HG02870 (cell line): ENCODE measurements around the gene TEX2.
A peak's percentile ranks its signal among the peaks of the same experiment; 100 is the strongest.

ENCODE experiments used
- ATAC-seq: cut with Tn5 transposase; IDR thresholded peaks from one replicate; pipeline ENCODE4 v1.9.1; 2021; ENCODE audit warnings: mild to moderate bottlenecking, moderate library complexity; ENCODE audit not compliant: unreplicated experiment

Gene TEX2

DNA sequence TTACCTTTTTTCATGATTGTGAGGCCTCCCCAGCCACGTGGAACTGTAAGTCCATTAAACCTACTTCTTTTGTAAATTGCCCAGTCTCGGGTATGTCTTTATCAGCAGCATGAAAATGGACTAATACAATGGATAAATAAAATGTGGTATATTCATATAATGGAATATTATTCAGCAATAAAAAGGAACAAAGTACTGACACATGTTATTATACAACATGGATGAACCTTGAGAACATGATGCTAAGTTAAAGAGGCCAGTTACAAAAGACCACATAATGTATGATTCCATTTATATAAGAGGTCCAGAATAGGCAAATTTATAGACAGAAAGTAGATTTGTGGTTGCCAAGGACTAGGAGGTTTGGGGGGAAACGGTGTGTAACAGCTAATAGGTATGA lies 138.5 kb downstream of the TEX2 start:
- no peak for ATAC-seq

DNA sequence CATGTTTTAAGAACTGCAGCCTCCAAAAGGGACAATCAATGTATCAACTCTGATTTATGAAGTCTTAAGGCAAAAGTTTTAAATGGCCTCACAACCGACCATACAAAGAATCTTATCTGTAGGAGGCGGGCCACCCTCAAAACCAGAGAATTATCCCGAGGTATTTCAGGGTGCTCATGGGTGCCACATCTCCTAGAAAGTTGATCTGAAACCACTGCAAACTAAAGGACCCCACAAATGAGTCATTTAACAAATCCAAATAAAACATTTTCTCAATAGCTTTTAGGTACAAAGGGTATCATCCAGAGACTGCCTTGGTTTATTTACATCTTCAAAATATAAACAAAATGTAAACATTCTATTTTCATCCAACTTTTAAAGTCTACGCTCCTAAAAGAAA lies 139.9 kb downstream of the TEX2 start:
- no peak for ATAC-seq

DNA sequence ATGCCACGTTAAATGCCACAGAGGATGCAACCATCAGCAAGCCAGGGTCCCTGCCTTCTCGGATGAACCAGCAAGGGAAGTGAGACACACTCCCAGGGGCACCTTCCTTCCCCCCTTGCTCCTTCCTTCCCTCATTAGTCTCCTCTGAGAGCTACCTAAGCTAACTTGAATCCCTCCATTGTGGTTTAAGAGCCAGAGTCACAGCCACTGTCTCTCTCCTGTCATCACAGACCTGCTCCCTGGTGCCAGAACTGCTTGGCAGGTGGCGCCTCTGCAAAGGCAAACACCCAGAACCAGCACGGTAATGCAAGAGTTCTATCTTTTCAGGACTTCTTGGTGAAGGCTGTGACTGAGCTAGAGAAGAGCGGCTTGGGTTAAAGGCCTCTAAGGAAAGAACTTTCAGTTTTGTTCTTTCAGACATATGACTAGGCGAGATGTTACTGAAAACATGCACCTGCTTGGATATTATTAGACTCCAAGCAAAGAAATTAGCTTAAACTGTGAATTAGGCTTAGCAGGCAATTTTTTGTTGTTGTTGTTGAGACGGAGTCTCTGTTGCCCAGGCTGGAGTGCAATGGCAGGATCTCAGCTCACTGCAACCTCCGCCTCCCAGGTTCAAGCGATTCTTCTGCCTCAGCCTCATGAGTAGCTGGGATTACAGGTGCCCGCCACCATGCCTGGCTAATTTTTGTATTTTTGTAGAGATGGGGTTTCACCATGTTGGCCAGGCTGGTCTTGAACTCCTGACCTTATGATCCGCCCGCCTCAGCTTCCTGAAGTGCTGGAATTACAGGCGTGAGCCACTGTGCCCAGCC lies 141.9 kb downstream of the TEX2 start:
- ATAC-seq = peak; percentile 74

DNA sequence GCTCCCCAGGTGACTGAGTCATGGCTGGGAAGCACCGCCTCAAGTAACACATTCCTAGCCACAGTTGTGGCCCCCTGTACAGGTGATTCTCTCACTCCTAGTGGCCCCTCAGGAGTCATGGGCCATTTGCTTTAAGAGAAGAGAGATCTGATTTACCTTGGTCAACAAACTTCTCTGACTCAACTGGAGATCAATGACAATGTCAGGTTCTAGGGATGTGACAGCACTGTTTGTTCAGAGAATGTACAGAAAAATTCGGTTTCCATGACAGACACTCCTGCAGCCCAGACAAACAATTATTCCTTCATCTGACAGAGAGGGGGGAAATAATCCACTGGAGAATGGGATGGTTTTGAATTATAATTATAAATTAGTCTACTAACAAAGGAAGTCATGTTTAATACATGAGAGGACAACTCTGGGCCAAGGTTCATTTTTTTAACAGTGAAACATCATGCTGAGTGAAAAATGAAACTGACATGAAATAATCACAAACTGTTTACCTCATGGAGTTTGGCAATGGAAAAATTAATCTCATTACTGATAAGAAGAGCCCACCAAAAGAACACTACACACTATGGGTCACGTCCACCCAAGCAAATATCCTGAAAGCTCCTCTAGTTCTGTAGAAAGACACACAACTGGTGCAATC lies 142.8 kb downstream of the TEX2 start:
- no peak for ATAC-seq

DNA sequence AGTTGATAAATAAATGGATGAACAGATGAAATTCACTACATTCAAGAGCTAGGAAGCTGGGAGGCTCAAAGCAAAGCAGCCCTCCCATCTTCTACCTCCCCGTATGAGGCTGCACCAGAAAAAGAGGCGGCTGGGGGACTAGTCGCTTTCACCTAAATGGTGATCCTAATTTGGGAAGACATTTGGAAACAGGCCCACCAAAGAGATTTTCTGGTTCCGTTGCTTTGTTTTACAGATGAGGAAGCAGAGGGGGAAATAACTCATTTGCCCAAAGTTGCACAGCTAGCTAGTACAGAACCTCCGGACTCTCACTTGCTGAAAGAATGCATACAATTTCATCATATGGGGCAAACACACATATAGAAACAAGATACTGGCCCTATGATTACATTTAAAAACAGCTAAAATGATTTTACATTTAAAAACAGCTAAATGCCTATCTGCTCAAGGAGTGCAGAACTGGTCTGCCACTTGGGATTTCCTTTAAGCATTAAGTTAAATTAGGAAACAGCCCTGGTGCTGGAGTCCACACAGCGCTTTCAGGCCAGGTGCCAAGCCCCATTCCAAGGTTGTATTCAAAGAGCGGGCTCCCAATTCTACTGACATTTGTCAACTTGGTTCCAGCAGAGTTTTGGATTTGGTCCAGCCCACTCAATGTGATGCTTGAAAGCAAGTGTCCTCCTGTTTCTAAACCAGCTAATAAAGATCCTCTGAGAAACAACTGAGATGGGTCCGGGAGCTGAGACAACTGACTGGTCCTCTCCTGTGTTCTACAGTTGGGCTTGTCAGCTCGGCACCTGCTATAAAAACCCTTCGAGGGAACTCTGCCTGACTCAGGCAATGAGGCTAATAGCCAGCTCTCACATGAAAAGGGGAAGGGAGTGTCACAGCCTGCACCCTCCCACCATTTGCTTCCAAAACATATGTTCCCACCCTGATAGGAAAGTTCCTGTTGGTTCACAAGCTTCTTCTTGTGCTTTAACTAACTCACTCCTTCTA lies 144.8 kb downstream of the TEX2 start:
- no peak for ATAC-seq

DNA sequence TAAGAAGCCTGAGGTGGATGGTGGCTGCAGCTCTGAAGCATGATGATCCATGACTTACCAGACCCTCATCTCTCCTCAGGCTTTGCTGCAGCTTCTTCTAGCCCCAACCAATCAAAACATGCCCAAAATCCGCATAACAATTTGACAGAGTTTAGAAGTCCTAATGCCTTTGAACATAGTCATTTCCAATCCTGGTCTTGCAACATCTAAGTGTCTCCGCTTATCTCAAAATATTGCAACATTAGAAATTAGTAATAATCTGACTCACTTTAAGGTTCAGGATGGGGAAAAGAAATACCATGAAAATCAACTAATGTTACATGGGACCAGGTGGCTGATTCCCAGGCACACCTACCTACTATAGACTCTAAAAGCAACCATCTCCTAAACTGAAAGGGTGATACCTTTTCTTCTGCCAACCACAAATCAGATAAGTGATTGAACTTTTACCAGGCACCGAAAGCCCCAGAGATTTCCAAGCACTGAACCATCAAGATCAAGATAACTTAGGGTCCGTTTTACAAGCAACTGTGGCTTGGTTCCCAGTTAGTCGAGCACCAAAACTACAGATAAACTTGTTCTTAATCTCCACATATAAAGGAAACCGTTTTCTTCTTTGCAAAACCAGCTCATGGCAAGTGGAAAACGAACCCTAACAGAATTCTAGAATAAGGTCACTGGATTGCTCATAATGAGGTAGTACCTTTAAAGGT lies 147.1 kb downstream of the TEX2 start:
- no peak for ATAC-seq

DNA sequence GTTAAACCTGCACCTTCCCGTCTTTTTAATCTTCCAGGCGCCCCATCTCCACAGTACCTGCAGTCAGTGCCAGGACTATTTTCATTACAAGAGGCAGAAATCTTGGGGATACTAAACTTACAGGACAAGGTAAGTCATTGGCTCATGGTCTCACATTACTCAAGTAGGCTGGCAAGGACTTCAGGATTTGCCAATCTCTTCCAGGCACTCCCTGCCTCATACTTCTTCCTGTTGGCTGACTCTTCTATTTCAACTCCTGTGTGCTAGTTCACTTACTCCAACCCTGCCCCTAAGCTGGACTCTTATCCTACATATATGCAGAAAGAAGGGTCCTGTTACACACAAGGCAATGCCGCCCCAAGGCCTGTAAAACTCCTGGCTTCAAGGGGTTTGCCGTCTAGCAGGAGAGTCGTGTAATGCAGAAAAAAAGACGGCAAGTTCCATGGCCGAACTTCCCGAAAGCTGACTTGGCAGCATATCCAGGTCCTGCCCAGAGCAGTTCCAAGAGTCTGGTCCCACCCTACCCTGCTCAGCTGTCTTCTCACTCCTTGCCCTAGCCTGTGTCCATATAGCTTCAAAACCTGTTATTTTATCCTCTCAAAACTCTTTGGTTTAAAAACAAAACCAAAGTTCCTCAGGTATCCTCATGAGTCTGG lies 147.9 kb downstream of the TEX2 start:
- ATAC-seq = no peak

DNA sequence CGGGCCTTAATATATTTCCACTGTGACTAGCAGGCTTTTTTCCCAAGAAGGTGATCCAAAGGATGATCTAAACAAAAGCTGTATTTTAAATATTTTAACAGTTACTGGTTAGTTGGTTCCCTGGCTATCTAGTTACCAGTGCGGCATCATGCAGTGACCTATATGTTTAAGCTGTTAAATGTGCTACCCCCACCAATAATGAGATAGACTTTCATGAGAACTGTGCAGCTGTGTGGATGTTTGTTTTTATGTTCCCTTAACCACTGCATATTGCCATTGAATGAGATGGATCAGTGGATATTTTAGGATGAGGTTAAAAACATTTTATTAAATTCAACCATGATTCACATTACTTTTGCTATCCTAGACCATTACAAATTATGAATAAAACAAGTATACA lies 150.1 kb downstream of the TEX2 start:
- ATAC-seq = no peak

DNA sequence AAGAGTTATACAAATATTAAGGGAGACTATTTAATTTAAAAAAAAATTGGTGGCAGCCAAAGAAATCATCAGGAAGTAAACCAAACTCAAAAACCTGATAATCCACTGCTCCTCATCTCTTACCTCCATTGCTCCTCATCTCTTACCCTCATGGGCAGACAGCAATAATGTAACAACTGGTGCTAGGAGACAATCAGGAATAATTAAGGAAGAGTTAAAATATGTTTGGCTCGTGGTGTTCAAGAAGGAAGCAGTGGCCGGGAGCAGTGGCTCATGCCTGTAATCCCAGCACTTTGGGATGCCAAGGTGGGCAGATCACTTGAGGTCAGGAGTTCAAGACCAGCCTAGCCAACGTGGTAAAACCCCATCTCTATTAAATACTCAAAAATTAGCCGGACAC lies 151.2 kb downstream of the TEX2 start:
- no peak for ATAC-seq

DNA sequence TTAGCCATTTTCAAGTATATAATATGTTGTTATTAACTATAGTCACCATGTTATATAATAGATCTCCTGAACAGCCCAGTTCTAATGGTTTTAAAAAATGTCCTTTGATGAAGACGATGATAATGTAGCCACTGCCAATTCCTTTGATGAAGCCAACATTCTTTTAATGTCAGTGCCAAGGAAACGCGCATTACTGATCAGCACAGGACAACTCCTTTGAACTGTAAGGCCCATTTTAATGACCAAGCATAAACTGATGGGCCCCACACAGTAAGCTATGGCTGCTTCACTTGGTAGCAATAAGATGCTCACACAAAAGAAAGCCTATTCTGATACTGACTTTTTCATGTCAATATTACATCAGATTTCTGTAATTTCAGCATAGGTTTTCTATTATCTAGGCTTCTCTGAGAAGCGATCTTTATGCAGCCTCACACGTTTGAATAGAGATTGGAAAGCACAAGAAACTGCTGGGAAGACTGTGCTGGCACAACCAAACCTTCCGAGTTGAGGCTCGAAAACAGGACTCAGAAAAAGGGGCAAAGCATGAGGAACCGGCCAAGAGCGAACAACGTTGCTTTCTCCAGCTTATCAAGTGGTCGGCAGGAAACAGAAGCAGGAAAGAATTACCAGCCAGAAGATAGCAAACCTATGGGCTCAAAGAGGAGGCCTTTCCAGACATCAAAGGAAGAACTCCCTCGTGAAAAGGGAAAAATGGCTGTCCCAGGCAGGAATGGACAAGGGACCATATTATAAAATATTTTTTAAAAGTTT lies 152.5 kb downstream of the TEX2 start:
- ATAC-seq = no peak

DNA sequence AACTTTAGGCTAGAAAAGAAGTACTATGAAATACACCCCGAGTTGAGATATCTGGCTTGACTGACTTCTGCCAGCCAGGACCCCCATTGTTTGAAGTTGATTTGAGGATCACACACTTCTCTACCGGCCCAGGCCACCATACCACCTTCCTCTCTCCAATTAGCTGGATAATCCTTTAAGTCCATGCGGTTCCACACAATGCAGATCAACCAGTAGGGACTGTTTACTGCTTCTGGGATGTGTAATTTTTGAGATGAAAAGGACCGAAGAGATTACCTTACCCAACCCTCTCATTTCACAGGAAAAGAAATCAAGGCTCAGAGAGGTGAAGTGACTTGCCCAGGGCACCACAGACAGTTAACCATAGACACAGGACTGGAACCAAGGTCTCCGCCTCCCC lies 153.7 kb downstream of the TEX2 start:
- no peak for ATAC-seq

DNA sequence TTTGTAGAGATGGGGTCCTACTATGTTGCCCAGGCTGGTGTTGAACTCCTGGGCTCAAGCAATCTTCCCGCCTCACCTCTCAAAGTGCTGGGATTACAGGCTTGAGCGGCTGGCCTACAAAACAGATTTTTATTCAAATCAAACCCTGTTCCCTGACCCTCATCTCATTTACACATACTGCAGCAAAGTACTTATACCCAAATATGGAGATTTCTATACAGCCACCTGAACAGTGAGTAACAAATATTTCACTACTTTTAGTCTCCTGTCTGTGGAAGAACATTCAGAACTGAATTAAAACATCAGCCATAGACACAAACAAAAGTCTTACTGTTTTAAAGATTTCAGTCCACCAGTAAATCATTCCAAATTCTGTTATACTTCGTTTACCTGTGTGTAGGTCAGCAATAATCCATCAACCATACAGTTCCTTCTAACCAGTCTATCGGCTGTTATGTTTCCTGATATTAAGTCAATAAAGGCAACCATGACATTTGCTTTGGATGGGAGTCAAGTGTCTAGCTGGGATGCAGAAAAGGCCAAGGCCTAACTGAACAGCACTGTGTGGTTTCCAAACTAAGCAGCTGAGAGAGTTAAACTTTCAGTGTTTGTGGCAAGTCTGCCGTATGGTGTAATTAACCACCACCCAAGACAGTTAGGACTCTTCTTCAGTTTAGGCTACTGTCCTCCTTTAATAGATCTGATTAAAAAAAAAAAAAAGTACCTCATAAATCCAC lies 155.4 kb downstream of the TEX2 start:
- ATAC-seq = no peak

DNA sequence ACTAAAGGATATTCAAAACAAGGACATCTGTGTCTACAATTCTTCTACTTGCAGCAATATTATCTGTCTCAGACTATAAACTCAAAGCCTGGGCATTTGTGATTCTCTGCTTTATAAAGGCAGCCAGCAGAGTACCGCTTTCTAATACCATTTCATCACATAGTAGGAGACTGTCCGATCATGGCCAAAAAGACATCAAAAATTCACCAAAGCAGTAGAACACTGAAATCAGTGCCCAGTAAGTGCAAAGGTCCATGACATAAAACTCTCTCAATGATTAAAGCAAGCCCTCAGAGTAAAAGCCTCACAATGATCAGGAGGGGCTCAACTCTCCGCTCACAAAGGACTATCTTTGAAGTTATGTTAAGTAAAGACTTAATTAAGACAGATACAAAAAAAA lies 156.1 kb downstream of the TEX2 start:
- ATAC-seq = no peak

DNA sequence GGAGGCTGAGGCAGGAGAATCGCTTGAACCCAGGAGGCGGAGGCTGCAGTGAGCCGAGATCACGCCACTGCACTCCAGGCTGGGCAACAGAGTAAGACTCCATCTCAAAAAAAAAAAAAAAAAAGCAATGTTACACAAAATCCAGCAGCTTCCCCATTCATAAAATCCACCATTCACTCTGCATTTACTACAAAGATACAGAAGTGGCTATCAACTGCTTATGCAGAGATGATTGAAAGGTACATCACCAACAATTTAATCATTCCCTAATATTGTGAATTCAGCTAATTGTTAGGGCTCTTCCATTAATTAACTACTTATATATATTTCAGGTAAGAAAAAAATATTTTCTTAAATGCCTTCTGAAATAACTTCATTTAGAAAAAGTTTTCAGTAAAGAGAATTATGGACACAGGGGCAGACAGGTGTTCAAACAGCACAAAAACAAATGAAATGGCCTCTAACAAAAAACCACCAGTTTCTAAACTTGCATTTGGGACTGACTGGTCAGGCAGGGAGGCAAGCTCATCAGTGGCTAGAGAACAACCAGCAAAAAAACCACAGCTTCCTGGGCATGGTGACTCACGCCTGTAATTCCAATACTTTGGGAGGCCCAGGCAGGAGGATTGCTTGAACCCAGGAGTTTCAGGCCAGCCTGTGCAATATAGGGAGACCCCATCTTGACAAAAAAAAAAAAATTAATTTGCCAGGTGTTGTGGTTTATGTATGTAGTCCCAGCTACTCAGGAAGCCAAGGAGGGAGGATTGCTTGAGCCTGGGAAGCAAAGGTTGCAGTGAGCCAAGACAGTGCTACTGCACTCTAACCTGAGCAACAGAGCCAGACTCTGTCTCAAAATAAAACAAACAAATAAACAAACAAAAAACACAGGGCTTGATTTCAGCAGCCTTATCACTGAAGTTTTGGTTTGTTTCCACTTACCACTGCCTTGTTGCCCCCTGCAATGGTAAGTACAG lies 159.4 kb downstream of the TEX2 start:
- ATAC-seq = no peak

DNA sequence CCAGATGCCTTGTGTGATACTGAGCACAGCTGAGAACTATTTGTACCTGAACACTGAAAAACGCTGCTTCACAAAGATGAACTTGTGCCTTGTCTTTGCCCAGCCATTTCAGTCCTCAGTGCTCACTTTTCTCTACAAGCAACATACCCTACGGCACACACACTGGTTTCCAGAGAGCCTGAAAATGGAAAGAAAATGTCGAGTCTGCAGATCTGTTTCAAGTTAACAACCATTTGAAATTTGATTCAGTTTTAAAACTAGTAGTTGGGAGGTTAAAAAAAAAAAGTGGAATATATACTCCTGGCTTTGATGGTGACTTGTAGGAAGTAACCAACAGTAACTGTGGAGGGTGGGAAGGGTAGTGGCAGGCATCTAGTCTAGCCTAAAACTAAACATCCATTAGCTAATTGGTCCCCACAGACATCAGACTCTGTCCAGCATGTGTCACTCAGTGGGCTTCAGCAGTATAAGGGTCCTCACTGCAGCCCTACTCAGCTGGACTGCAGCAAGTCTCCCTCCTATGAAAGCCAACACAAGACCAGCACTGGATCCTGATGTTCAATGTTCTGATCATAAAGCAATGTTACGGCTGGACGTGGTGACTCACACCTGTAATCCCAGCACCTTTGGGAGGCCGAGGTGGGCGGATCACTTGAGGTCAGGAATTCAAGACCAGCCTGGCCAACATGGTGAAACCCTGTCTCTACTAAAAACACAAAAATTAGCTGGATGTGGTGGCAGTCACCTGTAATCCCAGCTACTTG lies 160.3 kb downstream of the TEX2 start:
- ATAC-seq = no peak

DNA sequence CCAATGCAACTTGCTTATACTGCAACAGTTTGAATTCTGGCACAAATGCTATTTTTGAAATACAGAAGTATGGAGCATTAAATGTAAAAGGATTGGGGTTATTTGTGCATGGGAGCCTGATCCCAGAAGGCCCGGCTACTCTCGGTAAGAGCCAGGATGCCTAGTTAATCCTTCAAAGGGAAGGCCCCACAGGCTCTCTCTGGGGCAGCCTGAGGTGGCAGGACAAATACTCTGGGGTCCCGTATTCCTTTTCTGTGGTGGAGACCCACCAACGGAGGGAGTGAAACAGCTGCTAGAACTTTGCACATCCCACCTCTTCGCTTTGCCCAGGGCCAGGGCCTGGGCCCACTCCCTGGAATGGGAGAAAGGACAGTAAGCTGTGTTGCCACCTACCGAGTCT lies 163.5 kb downstream of the TEX2 start:
- no peak for ATAC-seq
